OCI-LY7 (cell line): ENCODE results near the gene OR1J2. TPM values are rescaled to one million over a fixed set of nuclear protein-coding genes. Genes with fewer than 3 reads are reported as not detected.

Source experiments
- BruUV-seq: library from RNA; stranded (reverse); fragments of 400-500 nt; replicated peaks from 2 replicates; lab custom pipeline; 2021; lab: Mats Ljungman, UMichigan
- CTCF ChIA-PET: fragments of 300-600 bp; sonication (Branson Sonifier 250); formaldehyde crosslinking; loops from one replicate; lab custom pipeline; 2022; ENCODE audit warnings: antibody characterized with exemption; ENCODE audit not compliant: unreplicated experiment; lab: Charles Lee
- POLR2A ChIA-PET: fragments of 300-600 bp; sonication (Branson Sonifier 250); formaldehyde crosslinking; loops from one replicate; lab custom pipeline; 2022; ENCODE audit warnings: antibody characterized with exemption; lab: Charles Lee
- DNase-seq: peaks from one replicate; pipeline ENCODE4 v3.0.0-alpha.2; 2015; ENCODE audit warnings: low spot score
- H2AFZ ChIP-seq: fragments of 200-600 bp; sonication (generic), shearing (Covaris generic); 2 replicates; pipeline ENCODE4 v1.6.1; 2014; ENCODE audit warnings: mild to moderate bottlenecking, antibody characterized with exemption, low read length, moderate library complexity
- H3K27ac ChIP-seq: fragments of 200-600 bp; sonication (generic); 2 replicates; pipeline ENCODE4 v1.5.1; 2014; ENCODE audit warnings: mixed run types, low read depth, mild to moderate bottlenecking, moderate library complexity, low read length, inconsistent platforms; ENCODE audit not compliant: poor library complexity, severe bottlenecking
- H3K36me3 ChIP-seq: fragments of 200-600 bp; sonication (generic); 2 replicates; pipeline ENCODE4 v1.6.1; 2014; ENCODE audit warnings: mild to moderate bottlenecking, antibody characterized with exemption, low read length, moderate library complexity, mixed read lengths; ENCODE audit not compliant: insufficient read depth
- H3K4me1 ChIP-seq: fragments of 200-600 bp; sonication (generic); 2 replicates; pipeline ENCODE4 v1.5.1; 2014; ENCODE audit warnings: mild to moderate bottlenecking, low read length; ENCODE audit not compliant: insufficient read depth, poor library complexity, severe bottlenecking
- H3K4me2 ChIP-seq: fragments of 200-600 bp; sonication (generic); 2 replicates; pipeline ENCODE4 v1.6.1; 2014; ENCODE audit warnings: mild to moderate bottlenecking, low read length
- H3K4me3 ChIP-seq: fragments of 200-600 bp; sonication (generic); 2 replicates; pipeline ENCODE4 v1.5.1; 2014; ENCODE audit warnings: mild to moderate bottlenecking, low read depth, low read length; ENCODE audit not compliant: poor library complexity, severe bottlenecking
- H3K79me2 ChIP-seq: fragments of 200-600 bp; sonication (generic); 2 replicates; pipeline ENCODE4 v1.6.1; 2016; ENCODE audit warnings: low read depth, mild to moderate bottlenecking, low read length, moderate library complexity, mixed read lengths; ENCODE audit not compliant: insufficient read depth
- H3K9me2 ChIP-seq: fragments of 200-600 bp; sonication (generic); 2 replicates; pipeline ENCODE4 v1.6.1; 2016; ENCODE audit warnings: mild to moderate bottlenecking, low read length, mixed read lengths; ENCODE audit not compliant: insufficient read depth
- H3K9me3 ChIP-seq: fragments of 200-600 bp; sonication (generic); 2 replicates; pipeline ENCODE4 v1.6.1; 2014; ENCODE audit warnings: mild to moderate bottlenecking, mixed run types, low read length, mixed read lengths
- H4K20me1 ChIP-seq: fragments of 200-600 bp; sonication (generic); 2 replicates; pipeline ENCODE4 v1.6.1; 2014; ENCODE audit warnings: mild to moderate bottlenecking, antibody characterized with exemption, low read length, moderate library complexity, mixed read lengths; ENCODE audit not compliant: insufficient read depth
- CTCF ChIP-seq: fragments of 200-600 bp; sonication (generic); conservative IDR thresholded peaks from 2 replicates; pipeline ENCODE4 v1.5.1; 2014; ENCODE audit warnings: mild to moderate bottlenecking, antibody characterized with exemption, low read length, moderate library complexity, mixed read lengths
- EZH2phosphoT487 ChIP-seq: fragments of 200-600 bp; sonication (generic); IDR thresholded peaks from 2 replicates; pipeline ENCODE4 v1.6.1; 2018; ENCODE audit warnings: low read depth, borderline replicate concordance, mild to moderate bottlenecking, mixed run types, antibody characterized with exemption, low read length, moderate library complexity, mixed read lengths
- intact Hi-C: fragments of 100-400 bp; cut with micrococcal nuclease; formaldehyde crosslinking; loops from one replicate; pipeline ENCODE4 v1.10.0; 2022; ENCODE audit not compliant: unreplicated experiment
- total RNA-seq, 2 experiments: library from RNA; depleted of rRNA in 1 of 2; stranded (reverse); fragments of >200 nt in 1 of 2; shearing (Covaris generic) in 1 of 2; gene quantifications; 2 replicates each; pipeline ENCODE4 v1.2.3, GENCODE V29; 2014 to 2022

OR1J2 gene
- total RNA-seq, 2 experiments from 2014 or later: not detected

GRCh38 chr9:122468735-122469134 is 41.9 kb upstream of the OR1J2 start:
- no peaks in the 10 kb centered on the region for H3K36me3 ChIP-seq
- H2AFZ ChIP-seq: no peak overlapping the region
- H3K27ac ChIP-seq: no peak overlapping the region
- no peaks in the 10 kb centered on the region for H3K79me2 ChIP-seq
- no peak overlapping the region for H3K4me3 ChIP-seq
- no peaks in the 10 kb centered on the region for H3K9me3 ChIP-seq
- H4K20me1 ChIP-seq: no peaks in the 10 kb centered on the region
- CTCF ChIA-PET: no interaction called here
- no peak for DNase-seq
- H3K4me2 ChIP-seq: no peak overlapping the region
- peaks cover 4% of the 10 kb centered on the region for H3K4me1 ChIP-seq
- intact Hi-C loops: loop anchor here (5.0 kb wide), 1 partner anchor 524 kb away; no protein-coding TSS in a partner anchor
- no TSS peak for BruUV-seq
- TF ChIP-seq EZH2phosphoT487 (no peak), CTCF (no peak)
- POLR2A ChIA-PET: no interaction called here
- H3K9me2 ChIP-seq: no peaks in the 10 kb centered on the region

- CTCF ChIA-PET: no interaction called here
- Histone ChIP-seq H3K27ac (no peak overlapping the region), H3K79me2 (no peaks in the 10 kb centered on the region), H3K36me3 (no peaks in the 10 kb centered on the region), H3K4me2 (no peak overlapping the region), H3K4me1 (no peaks in the 10 kb centered on the region), H3K9me3 (no peaks in the 10 kb centered on the region), H2AFZ (no peak overlapping the region), H3K4me3 (no peak overlapping the region), H3K9me2 (no peaks in the 10 kb centered on the region), H4K20me1 (no peaks in the 10 kb centered on the region)
- BruUV-seq: no TSS peak
- POLR2A ChIA-PET: interaction anchor here (0.6 kb wide), 1 partner anchor 1008 kb away, joined by 5 read pairs; no protein-coding TSS in a partner anchor
- intact Hi-C loops: no loop called here
- no peak for DNase-seq
- TF ChIP-seq CTCF: no peak
- TF ChIP-seq EZH2phosphoT487: no peak
These were observed 36.0 kb upstream of the OR1J2 start for GRCh38 chr9:122474561-122474960.

- POLR2A ChIA-PET: interaction anchor here (0.5 to 1.4 kb wide), 4 partner anchors 9 to 137 kb away, joined by 3 to 7 read pairs (median 3); no protein-coding TSS in a partner anchor
- TF ChIP-seq EZH2phosphoT487 (no peak), CTCF (no peak)
- Histone ChIP-seq H3K4me2 (no peak overlapping the region), H3K9me2 (no peaks in the 10 kb centered on the region), H2AFZ (no peak overlapping the region), H3K4me3 (no peak overlapping the region), H3K4me1 (no peaks in the 10 kb centered on the region), H3K27ac (no peak overlapping the region), H4K20me1 (no peaks in the 10 kb centered on the region), H3K36me3 (no peaks in the 10 kb centered on the region), H3K9me3 (no peaks in the 10 kb centered on the region), H3K79me2 (no peaks in the 10 kb centered on the region)
- no peak for DNase-seq
- no TSS peak for BruUV-seq
- intact Hi-C loops: no loop called here
- CTCF ChIA-PET: no interaction called here
These were observed 34.9 kb upstream of the OR1J2 start for GRCh38 chr9:122475717-122476116.
